Upper lobe of left lung (tissue), 6 donors: ENCODE data around the gene C1orf141. TPM values are rescaled to one million over a fixed set of nuclear protein-coding genes. Genes with fewer than 3 reads are reported as not detected.

Experiments
- ATAC-seq, 2 donors: fragments of 200-7000 bp; cut with Tn5 transposase; one replicate each; pipeline ENCODE4 v1.9.1; 2022; ENCODE audit warnings: mild to moderate bottlenecking in 2 of 2, moderate library complexity in 2 of 2; ENCODE audit not compliant: low FRiP score in 2 of 2
- DNase-seq, 2 donors: peaks; one replicate each; pipeline ENCODE4 v3.0.0-alpha.2; 2019 to 2020
- H3K27ac ChIP-seq, 4 donors: fragments of 200-600 bp; sonication (generic); one replicate each; pipeline ENCODE4 v1.5.1; 2016 to 2019
- H3K27me3 ChIP-seq, 4 donors: fragments of 200-600 bp; sonication (generic); one replicate each; pipeline ENCODE4 v1.5.1; 2017 to 2019
- H3K36me3 ChIP-seq, 4 donors: fragments of 200-600 bp; sonication (generic); one replicate each; pipeline ENCODE4 v1.5.1; 2016 to 2019
- H3K4me1 ChIP-seq, 4 donors: fragments of 200-600 bp; sonication (generic); one replicate each; pipeline ENCODE4 v1.5.1; 2018 to 2019
- H3K4me3 ChIP-seq, 4 donors: fragments of 200-600 bp; sonication (generic); one replicate each; pipeline ENCODE4 v1.5.1; 2017 to 2019; ENCODE audit warnings: mild to moderate bottlenecking in 2 of 4, moderate library complexity in 1 of 4
- H3K9me3 ChIP-seq, 4 donors: fragments of 200-600 bp; sonication (generic); one replicate each; pipeline ENCODE4 v1.5.1; 2018 to 2019
- CTCF ChIP-seq, 6 experiments: fragments of 450-650 bp in 4 of 6; fragments of 200-600 bp in 2 of 6; sonication (generic) in 2 of 6; IDR thresholded peaks; one replicate each; pipeline ENCODE4 v1.5.1; 2016 to 2019; ENCODE audit warnings: antibody characterized with exemption in 6 of 6
- EP300 ChIP-seq, 4 donors: sonication (generic); formaldehyde crosslinking; IDR thresholded peaks; one replicate each; pipeline ENCODE4 v1.5.1; 2017; ENCODE audit warnings: antibody characterized with exemption in 4 of 4, control low read depth in 2 of 4
- POLR2A ChIP-seq, 4 donors: fragments of 450-650 bp; IDR thresholded peaks; one replicate each; pipeline ENCODE4 v1.5.1; 2016 to 2017; ENCODE audit warnings: antibody characterized with exemption in 4 of 4, mild to moderate bottlenecking in 2 of 4
- POLR2AphosphoS5 ChIP-seq, 2 donors: sonication (generic); formaldehyde crosslinking; IDR thresholded peaks; one replicate each; pipeline ENCODE4 v1.5.1; 2017; ENCODE audit warnings: antibody characterized with exemption in 2 of 2
- WGBS, 2 donors: methylation state at CpG; one replicate each; pipeline ENCODE4 v1.1.5; 2017 to 2018; 5-methylcytosine and 5-hydroxymethylcytosine counted together
- total RNA-seq, 6 donors: library from RNA; depleted of rRNA in 4 of 6; stranded (reverse); fragments of >200 nt in 4 of 6; gene quantifications; one replicate each; pipeline versions ENCODE4 v1.1.0 to v1.2.1, GENCODE V29; 2016 to 2021
- donor health status: DM: no; HTN: no; CAD: no; lungs with moderate emphysema.
- donor health status: DM: no; HTN: yes; CAD: no; lungs with severe emphysema.

C1orf141 gene
- total RNA-seq, 6 donors from 2014 or later = 0.61 to 9.2 (median 1.0) TPM; not detected in 1

GRCh38 chr1:67094191-67094590, 40.6 kb downstream of the C1orf141 start:
- DNase-seq (no peak), ATAC-seq (no peak)
- Histone ChIP-seq H3K27me3 (no peaks in the 10 kb centered on the region), H3K4me1 (no peaks in the 10 kb centered on the region), H3K4me3 (no peak overlapping the region), H3K9me3 (no peaks in the 10 kb centered on the region), H3K27ac (no peak overlapping the region), H3K36me3 (no peaks in the 10 kb centered on the region)
- 89 to 92% methylated on average over 2 of the region's 2 CpGs for WGBS, 2 donors
- TF ChIP-seq POLR2A (IDR thresholded peaks at IDR 0.05) (no peak), POLR2AphosphoS5 (IDR thresholded peaks at IDR 0.05) (no peak), CTCF (IDR thresholded peaks at IDR 0.05) (no peak), EP300 (IDR thresholded peaks at IDR 0.05) (no peak)

GRCh38 chr1:67089685-67090208, 45.0 kb downstream of the C1orf141 start:
- Histone ChIP-seq H3K4me3 (no peak overlapping the region), H3K4me1 (no peaks in the 10 kb centered on the region), H3K36me3 (no peaks in the 10 kb centered on the region), H3K27me3 (no peaks in the 10 kb centered on the region), H3K9me3 (no peaks in the 10 kb centered on the region), H3K27ac (no peak overlapping the region)
- DNase-seq (no peak), ATAC-seq (no peak)
- TF ChIP-seq EP300 (IDR thresholded peaks at IDR 0.05) = no peak
- TF ChIP-seq POLR2A (IDR thresholded peaks at IDR 0.05) = no peak
- no peak for TF ChIP-seq POLR2AphosphoS5 (IDR thresholded peaks at IDR 0.05)
- TF ChIP-seq CTCF (IDR thresholded peaks at IDR 0.05) = no peak
- 92 to 97% methylated on average over 1 of the region's 1 CpG for WGBS, 2 donors

- WGBS, 2 donors = 91 to 100% methylated on average over 1 of the region's 1 CpG
Measured at GRCh38 chr1:67088440-67088839, 46.3 kb downstream of the C1orf141 start.

GRCh38 chr1:67085326-67085725, 49.4 kb downstream of the C1orf141 start:
- DNase-seq (no peak), ATAC-seq (no peak)
- Histone ChIP-seq H3K4me3 (no peak overlapping the region), H3K36me3 (no peaks in the 10 kb centered on the region), H3K27me3 (no peaks in the 10 kb centered on the region), H3K4me1 (no peaks in the 10 kb centered on the region), H3K27ac (no peak overlapping the region), H3K9me3 (no peaks in the 10 kb centered on the region)
- WGBS, 2 donors = 38 to 65% methylated on average over 2 of the region's 2 CpGs
- TF ChIP-seq CTCF (IDR thresholded peaks at IDR 0.05) (no peak), POLR2AphosphoS5 (IDR thresholded peaks at IDR 0.05) (no peak), EP300 (IDR thresholded peaks at IDR 0.05) (no peak), POLR2A (IDR thresholded peaks at IDR 0.05) (no peak)

More at GRCh38 chr1:67088440-67088839, 46.3 kb downstream of the C1orf141 start:
- no peaks in the 10 kb centered on the region for H3K4me1 ChIP-seq
- H3K27me3 ChIP-seq = no peaks in the 10 kb centered on the region
- DNase-seq = no peak
- no peak overlapping the region for H3K27ac ChIP-seq
- no peaks in the 10 kb centered on the region for H3K36me3 ChIP-seq
- H3K4me3 ChIP-seq = no peak overlapping the region
- TF ChIP-seq POLR2A (IDR thresholded peaks at IDR 0.05) (no peak), EP300 (IDR thresholded peaks at IDR 0.05) (no peak), CTCF (IDR thresholded peaks at IDR 0.05) (no peak), POLR2AphosphoS5 (IDR thresholded peaks at IDR 0.05) (no peak)
- no peaks in the 10 kb centered on the region for H3K9me3 ChIP-seq
- no peak for ATAC-seq

GRCh38 chr1:67084765-67085318, 49.9 kb downstream of the C1orf141 start:
- 89 to 96% methylated on average over 7 to 8 of the region's 9 CpGs for WGBS, 2 donors
- Histone ChIP-seq H3K27me3 (no peaks in the 10 kb centered on the region), H3K4me1 (no peaks in the 10 kb centered on the region), H3K27ac (no peak overlapping the region), H3K4me3 (no peak overlapping the region), H3K9me3 (no peaks in the 10 kb centered on the region), H3K36me3 (no peaks in the 10 kb centered on the region)
- TF ChIP-seq CTCF (IDR thresholded peaks at IDR 0.05) (no peak), EP300 (IDR thresholded peaks at IDR 0.05) (no peak), POLR2AphosphoS5 (IDR thresholded peaks at IDR 0.05) (no peak), POLR2A (IDR thresholded peaks at IDR 0.05) (no peak)
- ATAC-seq (no peak), DNase-seq (no peak)
